ENCODE measurements around the gene TPK1.

GRCh38 chr7:144763291-144763690 lies 72.6 kb downstream of the TPK1 start:
- TF ChIP-seq NRF1 (IDR thresholded peaks at IDR 0.05; ENCODE audit: low read depth, low read length) (no peak), POLR2AphosphoS5 (IDR thresholded peaks at IDR 0.05; ENCODE audit: low read depth, low read length) (no peak), MAX (IDR thresholded peaks at IDR 0.05) (no peak), BCL11A (IDR thresholded peaks at IDR 0.05; ENCODE audit: low read depth in 2 of 2, low read length in 2 of 2) (no peak), BRCA1 (IDR thresholded peaks at IDR 0.05; ENCODE audit: low read depth, low read length) (no peak), SRF (IDR thresholded peaks at IDR 0.05; ENCODE audit: low read depth, low read length) (no peak), ATF3 (IDR thresholded peaks at IDR 0.05; ENCODE audit: insufficient read depth, low read depth, low read length) (no peak), NANOG (IDR thresholded peaks at IDR 0.05; ENCODE audit: insufficient read depth, low read depth, low read length, poor library complexity, severe bottlenecking) (no peak), TBP (IDR thresholded peaks at IDR 0.05; ENCODE audit: low read depth, low read length) (no peak), POLR2A (IDR thresholded peaks at IDR 0.05; ENCODE audit: control extremely low read depth in 1 of 2, low read depth in 2 of 2, low read length in 2 of 2) (no peak), YY1 (IDR thresholded peaks at IDR 0.05; ENCODE audit: low read depth, low read length) (no peak), SAP30 (IDR thresholded peaks at IDR 0.05; ENCODE audit: insufficient read depth, insufficient replicate concordance, low read length) (no peak), JUN (IDR thresholded peaks at IDR 0.05; ENCODE audit: low read depth, low read length) (no peak)
- TF ChIP-seq, protein P1, sequence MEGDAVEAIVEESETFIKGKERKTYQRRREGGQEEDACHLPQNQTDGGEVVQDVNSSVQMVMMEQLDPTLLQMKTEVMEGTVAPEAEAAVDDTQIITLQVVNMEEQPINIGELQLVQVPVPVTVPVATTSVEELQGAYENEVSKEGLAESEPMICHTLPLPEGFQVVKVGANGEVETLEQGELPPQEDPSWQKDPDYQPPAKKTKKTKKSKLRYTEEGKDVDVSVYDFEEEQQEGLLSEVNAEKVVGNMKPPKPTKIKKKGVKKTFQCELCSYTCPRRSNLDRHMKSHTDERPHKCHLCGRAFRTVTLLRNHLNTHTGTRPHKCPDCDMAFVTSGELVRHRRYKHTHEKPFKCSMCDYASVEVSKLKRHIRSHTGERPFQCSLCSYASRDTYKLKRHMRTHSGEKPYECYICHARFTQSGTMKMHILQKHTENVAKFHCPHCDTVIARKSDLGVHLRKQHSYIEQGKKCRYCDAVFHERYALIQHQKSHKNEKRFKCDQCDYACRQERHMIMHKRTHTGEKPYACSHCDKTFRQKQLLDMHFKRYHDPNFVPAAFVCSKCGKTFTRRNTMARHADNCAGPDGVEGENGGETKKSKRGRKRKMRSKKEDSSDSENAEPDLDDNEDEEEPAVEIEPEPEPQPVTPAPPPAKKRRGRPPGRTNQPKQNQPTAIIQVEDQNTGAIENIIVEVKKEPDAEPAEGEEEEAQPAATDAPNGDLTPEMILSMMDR (IDR thresholded peaks at IDR 0.05; ENCODE audit: control extremely low read depth in 1 of 3, insufficient read depth in 1 of 3, low read depth in 1 of 3, low read length in 3 of 3) = no peak

All from H1 (cell line).